Astrocyte (in vitro differentiated cells and primary cell): ENCODE data around the gene TNRC18. TPM values are rescaled to one million over a fixed set of nuclear protein-coding genes. Genes with fewer than 3 reads are reported as not detected.
"Not testable (repeated sequence)": the region's sequence is repeated elsewhere in the genome, so short reads cannot be mapped to it uniquely, and the experiment has no call there.

ENCODE experiments used
- DNase-seq: peaks from one replicate; pipeline ENCODE4 v3.0.0-alpha.2; 2010; ENCODE audit warnings: low read depth
- FAIRE-seq: peaks from 2 replicates; lab custom pipeline; 2011; peaks lifted over from hg19 to GRCh38; lab: Jason Lieb, UNC
- H2AFZ ChIP-seq: 2 replicates; pipeline ENCODE4 v1.6.0; 2012; ENCODE audit warnings: low read depth, low read length, inconsistent platforms
- H3K27ac ChIP-seq: 2 replicates; pipeline ENCODE4 v1.5.1; 2011; ENCODE audit warnings: low read depth, low read length, inconsistent platforms
- H3K27me3 ChIP-seq: 2 replicates; pipeline ENCODE4 v1.6.0; 2011; ENCODE audit warnings: low read length, inconsistent platforms; ENCODE audit not compliant: insufficient read depth
- H3K36me3 ChIP-seq: 2 replicates; pipeline ENCODE4 v1.5.1; 2011; ENCODE audit warnings: low read length, inconsistent platforms; ENCODE audit not compliant: insufficient read depth
- H3K4me1 ChIP-seq: 2 replicates; pipeline ENCODE4 v1.5.1; 2011; ENCODE audit warnings: low read length, inconsistent platforms; ENCODE audit not compliant: insufficient read depth
- H3K4me2 ChIP-seq: 2 replicates; pipeline ENCODE4 v1.6.0; 2012; ENCODE audit warnings: low read length, inconsistent platforms
- H3K4me3 ChIP-seq: 2 replicates; pipeline ENCODE4 v1.5.1; 2011; ENCODE audit warnings: low read depth, mild to moderate bottlenecking, low read length, inconsistent platforms; ENCODE audit not compliant: insufficient read depth
- H3K79me2 ChIP-seq: 2 replicates; pipeline ENCODE4 v1.6.0; 2012; ENCODE audit warnings: mild to moderate bottlenecking, low read length, inconsistent platforms; ENCODE audit not compliant: insufficient read depth
- H3K9ac ChIP-seq: 2 replicates; pipeline ENCODE4 v1.6.0; 2012; ENCODE audit warnings: mild to moderate bottlenecking, low read length, inconsistent platforms
- H3K9me3 ChIP-seq: 2 replicates; pipeline ENCODE4 v1.5.1; 2012; ENCODE audit warnings: low read depth, mild to moderate bottlenecking, low read length, inconsistent platforms; ENCODE audit not compliant: insufficient read depth
- H4K20me1 ChIP-seq: 2 replicates; pipeline ENCODE4 v1.6.0; 2012; ENCODE audit warnings: low read length, inconsistent platforms; ENCODE audit not compliant: insufficient read depth
- H3K27ac Mint-ChIP-seq: one replicate; pipeline ENCODE4 v1.8.0; 2021; ENCODE audit warnings: mild to moderate bottlenecking, mixed read lengths; ENCODE audit not compliant: unreplicated experiment
- H3K27me3 Mint-ChIP-seq: one replicate; pipeline ENCODE4 v1.8.0; 2021; ENCODE audit warnings: low read depth, mixed read lengths; ENCODE audit not compliant: unreplicated experiment
- H3K36me3 Mint-ChIP-seq: one replicate; pipeline ENCODE4 v1.8.0; 2021; ENCODE audit warnings: low read depth, mixed read lengths; ENCODE audit not compliant: unreplicated experiment
- H3K4me1 Mint-ChIP-seq: one replicate; pipeline ENCODE4 v1.8.0; 2021; ENCODE audit warnings: low read depth, mixed read lengths; ENCODE audit not compliant: unreplicated experiment
- H3K4me3 Mint-ChIP-seq: one replicate; pipeline ENCODE4 v1.8.0; 2021; ENCODE audit warnings: mild to moderate bottlenecking, moderate library complexity, mixed read lengths; ENCODE audit not compliant: unreplicated experiment
- H3K9me3 Mint-ChIP-seq: one replicate; pipeline ENCODE4 v1.8.0; 2021; ENCODE audit warnings: mild to moderate bottlenecking, mixed read lengths; ENCODE audit not compliant: unreplicated experiment
- CTCF ChIP-seq: IDR thresholded peaks from 2 replicates; pipeline ENCODE4 v1.5.1; 2011; ENCODE audit warnings: low read depth, mild to moderate bottlenecking, inconsistent platforms, low read length, moderate library complexity; ENCODE audit not compliant: insufficient read depth
- EZH2 ChIP-seq: IDR thresholded peaks from 2 replicates; pipeline ENCODE4 v1.6.1; 2012; ENCODE audit warnings: mild to moderate bottlenecking, low read length, inconsistent platforms; ENCODE audit not compliant: insufficient read depth
- total RNA-seq: library from RNA; stranded (reverse); gene quantifications from 2 replicates; pipeline ENCODE4 v1.2.1, GENCODE V29; 2021

The TNRC18 gene
- total RNA-seq, 1 donor from 2014 or later = 84.3 TPM

- Histone ChIP-seq H3K9ac (no peak overlapping the region), H3K4me3 (no peak overlapping the region), H3K4me1 (no peaks in the 10 kb centered on the region), H3K27me3 (no peaks in the 10 kb centered on the region), H2AFZ (no peak overlapping the region), H4K20me1 (no peaks in the 10 kb centered on the region), H3K4me2 (no peak overlapping the region), H3K27ac (no peak overlapping the region), H3K9me3 (no peaks in the 10 kb centered on the region), H3K79me2 (no peaks in the 10 kb centered on the region), H3K36me3 (no peaks in the 10 kb centered on the region)
- Mint-ChIP-seq H3K36me3 (no peaks in the 10 kb centered on the region), H3K4me1 (no peaks in the 10 kb centered on the region), H3K27ac (no peak overlapping the region), H3K27me3 (peaks cover 31% of the 10 kb centered on the region), H3K4me3 (no peak overlapping the region), H3K9me3 (peaks cover 2% of the 10 kb centered on the region)
- TF ChIP-seq CTCF = no peak
- no peak for TF ChIP-seq EZH2
- no peak for DNase-seq
- no peak for FAIRE-seq
Measured at GRCh38 chr7:5278766-5279165, 144.9 kb downstream of the TNRC18 start.

GRCh38 chr7:5276611-5277010 is 147.0 kb downstream of the TNRC18 start:
- Histone ChIP-seq H3K4me3 (no peak overlapping the region), H3K27ac (no peak overlapping the region), H3K9ac (no peak overlapping the region), H3K79me2 (no peaks in the 10 kb centered on the region), H3K9me3 (no peaks in the 10 kb centered on the region), H3K27me3 (no peaks in the 10 kb centered on the region), H3K36me3 (no peaks in the 10 kb centered on the region), H4K20me1 (no peaks in the 10 kb centered on the region), H3K4me1 (no peaks in the 10 kb centered on the region), H3K4me2 (no peak overlapping the region), H2AFZ (no peak overlapping the region)
- FAIRE-seq (no peak), DNase-seq (no peak)
- no peak overlapping the region for H3K27ac Mint-ChIP-seq
- H3K4me1 Mint-ChIP-seq = no peaks in the 10 kb centered on the region
- peaks cover 2% of the 10 kb centered on the region for H3K9me3 Mint-ChIP-seq
- no peak overlapping the region for H3K4me3 Mint-ChIP-seq
- TF ChIP-seq EZH2 = no peak
- TF ChIP-seq CTCF = no peak
- peaks cover 35% of the 10 kb centered on the region for H3K27me3 Mint-ChIP-seq
- H3K36me3 Mint-ChIP-seq = no peaks in the 10 kb centered on the region

GRCh38 chr7:5276123-5276522 is 147.5 kb downstream of the TNRC18 start:
- not testable (repeated sequence) for H3K4me3 Mint-ChIP-seq, H3K4me3 ChIP-seq, H3K4me2 ChIP-seq, H3K79me2 ChIP-seq, H3K27ac ChIP-seq, DNase-seq, H3K4me1 Mint-ChIP-seq, H3K4me1 ChIP-seq, H3K9ac ChIP-seq, H3K36me3 ChIP-seq, H3K27ac Mint-ChIP-seq, H3K27me3 ChIP-seq, H3K9me3 ChIP-seq, H2AFZ ChIP-seq, H3K9me3 Mint-ChIP-seq, H4K20me1 ChIP-seq, FAIRE-seq, H3K36me3 Mint-ChIP-seq
- peaks cover 35% of the 10 kb centered on the region for H3K27me3 Mint-ChIP-seq

GRCh38 chr7:5275510-5275909 is 148.1 kb downstream of the TNRC18 start:
- not testable (repeated sequence) for H2AFZ ChIP-seq, H3K27me3 ChIP-seq, H3K9me3 ChIP-seq, H3K4me2 ChIP-seq, FAIRE-seq, H3K4me1 Mint-ChIP-seq, H3K4me3 Mint-ChIP-seq, H3K36me3 Mint-ChIP-seq, DNase-seq, H3K79me2 ChIP-seq, H3K9ac ChIP-seq, H3K27ac Mint-ChIP-seq, H3K4me1 ChIP-seq, H3K4me3 ChIP-seq, H3K9me3 Mint-ChIP-seq, H4K20me1 ChIP-seq, H3K36me3 ChIP-seq, H3K27ac ChIP-seq
- H3K27me3 Mint-ChIP-seq = peaks cover 34% of the 10 kb centered on the region

- H3K36me3 Mint-ChIP-seq, DNase-seq, H3K27me3 ChIP-seq, H4K20me1 ChIP-seq, H3K36me3 ChIP-seq, H3K27ac Mint-ChIP-seq, H2AFZ ChIP-seq, H3K9me3 ChIP-seq, H3K9me3 Mint-ChIP-seq, H3K27ac ChIP-seq, H3K9ac ChIP-seq, H3K4me3 ChIP-seq, H3K4me3 Mint-ChIP-seq, H3K4me1 ChIP-seq, H3K4me1 Mint-ChIP-seq, H3K4me2 ChIP-seq, FAIRE-seq, H3K79me2 ChIP-seq: not testable (repeated sequence)
- peaks cover 36% of the 10 kb centered on the region for H3K27me3 Mint-ChIP-seq
Measured at GRCh38 chr7:5274985-5275431, 148.6 kb downstream of the TNRC18 start.
